Activated CD8-positive, alpha-beta T cell treated with anti-CD3 and anti-CD28 coated beads for 36 hours (primary cell): ENCODE data around the gene GRM8. TPM values are rescaled to one million over a fixed set of nuclear protein-coding genes. Genes with fewer than 3 reads are reported as not detected.
"Not testable (repeated sequence)": the region's sequence is repeated elsewhere in the genome, so short reads cannot be mapped to it uniquely, and the experiment has no call there.

Experiments used
- ATAC-seq: fragments of 200-7000 bp; cut with Tn5 transposase; one replicate; pipeline ENCODE4 v1.10.0; 2021; ENCODE audit warnings: mild to moderate bottlenecking, moderate library complexity
- CTCF ChIA-PET: fragments of 350-600 bp; sonication (Branson Sonifier 250); formaldehyde crosslinking; loops from one replicate; lab custom pipeline; 2021; ENCODE audit warnings: antibody characterized with exemption; lab: Charles Lee
- POLR2A ChIA-PET: fragments of 350-600 bp; sonication (Branson Sonifier 250); formaldehyde crosslinking; loops from one replicate; lab custom pipeline; 2021; ENCODE audit warnings: antibody characterized with exemption; lab: Charles Lee
- DNase-seq: peaks from one replicate; pipeline ENCODE4 v3.0.0-alpha.2; 2020
- H3K27ac Mint-ChIP-seq: one replicate; pipeline ENCODE4 v1.8.0; 2021; ENCODE audit warnings: mild to moderate bottlenecking, mixed read lengths
- H3K27me3 Mint-ChIP-seq: one replicate; pipeline ENCODE4 v1.8.0; 2021; ENCODE audit warnings: mixed read lengths
- H3K36me3 Mint-ChIP-seq: one replicate; pipeline ENCODE4 v1.8.0; 2021; ENCODE audit warnings: low read depth, mixed read lengths
- H3K4me1 Mint-ChIP-seq: one replicate; pipeline ENCODE4 v1.8.0; 2021; ENCODE audit warnings: low read depth, mixed read lengths
- H3K4me3 Mint-ChIP-seq: one replicate; pipeline ENCODE4 v1.8.0; 2021; ENCODE audit warnings: mild to moderate bottlenecking, moderate library complexity, mixed read lengths
- H3K9me3 Mint-ChIP-seq: one replicate; pipeline ENCODE4 v1.8.0; 2021; ENCODE audit warnings: mixed read lengths
- intact Hi-C: fragments of 100-400 bp; cut with micrococcal nuclease; formaldehyde crosslinking; loops from one replicate; pipeline ENCODE4 v1.10.0; 2022
- total RNA-seq, 2 experiments: library from RNA; stranded (reverse); gene quantifications; one replicate each; pipeline ENCODE4 v1.2.3, GENCODE V29; 2021
- TF ChIP-seq, protein P1 (sequence below): fragments of 200-600 bp; IDR thresholded peaks from one replicate; pipeline ENCODE4 v1.8.0; 2022; ENCODE audit warnings: antibody characterized with exemption, mild to moderate bottlenecking

Gene GRM8
- total RNA-seq, 2 experiments from 2014 or later: not detected

DNA sequence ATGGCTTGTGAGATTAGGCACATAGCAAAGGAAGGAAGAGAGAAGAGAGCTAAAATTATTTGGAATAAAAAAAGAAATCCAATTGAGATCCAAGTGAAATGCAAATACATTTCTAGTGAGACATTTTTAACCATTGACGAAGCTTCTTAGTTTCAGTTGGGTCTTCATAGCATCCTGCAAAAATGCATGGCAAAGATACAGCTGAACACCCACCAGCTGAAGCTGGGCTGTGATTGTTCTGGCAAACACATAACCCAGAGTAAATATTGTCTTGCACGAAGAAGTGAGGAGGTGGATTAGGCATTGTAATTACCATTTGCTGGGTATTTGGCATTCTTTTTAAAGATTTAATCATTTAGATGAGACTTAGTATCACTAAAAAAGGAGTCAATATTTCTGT, 409.4 kb downstream of the GRM8 start:
- Mint-ChIP-seq H3K27me3 (peaks cover 7% of the 10 kb centered on the region), H3K27ac (no peak overlapping the region), H3K4me1 (no peaks in the 10 kb centered on the region), H3K4me3 (no peak overlapping the region), H3K36me3 (no peaks in the 10 kb centered on the region), H3K9me3 (no peaks in the 10 kb centered on the region)
- CTCF ChIA-PET: interaction anchor here (0.7 kb wide), 1 partner anchor 11 kb away, joined by 3 read pairs; no protein-coding TSS in a partner anchor
- TF ChIP-seq, protein P1, sequence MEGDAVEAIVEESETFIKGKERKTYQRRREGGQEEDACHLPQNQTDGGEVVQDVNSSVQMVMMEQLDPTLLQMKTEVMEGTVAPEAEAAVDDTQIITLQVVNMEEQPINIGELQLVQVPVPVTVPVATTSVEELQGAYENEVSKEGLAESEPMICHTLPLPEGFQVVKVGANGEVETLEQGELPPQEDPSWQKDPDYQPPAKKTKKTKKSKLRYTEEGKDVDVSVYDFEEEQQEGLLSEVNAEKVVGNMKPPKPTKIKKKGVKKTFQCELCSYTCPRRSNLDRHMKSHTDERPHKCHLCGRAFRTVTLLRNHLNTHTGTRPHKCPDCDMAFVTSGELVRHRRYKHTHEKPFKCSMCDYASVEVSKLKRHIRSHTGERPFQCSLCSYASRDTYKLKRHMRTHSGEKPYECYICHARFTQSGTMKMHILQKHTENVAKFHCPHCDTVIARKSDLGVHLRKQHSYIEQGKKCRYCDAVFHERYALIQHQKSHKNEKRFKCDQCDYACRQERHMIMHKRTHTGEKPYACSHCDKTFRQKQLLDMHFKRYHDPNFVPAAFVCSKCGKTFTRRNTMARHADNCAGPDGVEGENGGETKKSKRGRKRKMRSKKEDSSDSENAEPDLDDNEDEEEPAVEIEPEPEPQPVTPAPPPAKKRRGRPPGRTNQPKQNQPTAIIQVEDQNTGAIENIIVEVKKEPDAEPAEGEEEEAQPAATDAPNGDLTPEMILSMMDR: no peak
- intact Hi-C loops: no loop called here
- DNase-seq (no peak), ATAC-seq (no peak)
- POLR2A ChIA-PET: no interaction called here

DNA sequence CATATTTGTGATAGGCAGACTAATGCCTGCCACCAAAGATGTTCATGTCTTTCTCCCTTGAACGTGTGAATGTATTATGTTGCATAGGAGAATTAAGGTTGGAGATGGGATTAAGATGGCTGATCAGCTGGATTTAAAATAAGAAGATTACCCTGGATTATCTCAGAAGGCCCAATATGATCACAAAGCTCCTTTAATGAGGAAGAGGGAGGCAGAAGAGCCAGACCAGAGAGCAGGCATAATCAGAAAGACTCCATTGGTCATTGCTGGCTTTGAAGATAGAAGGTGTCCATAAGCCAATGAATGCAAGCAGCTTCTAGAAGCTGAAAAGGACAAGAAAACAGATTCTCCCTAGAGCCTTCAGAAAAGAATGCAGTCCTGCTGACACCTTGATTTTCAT, 410.3 kb downstream of the GRM8 start:
- DNase-seq (no peak), ATAC-seq (no peak)
- Mint-ChIP-seq H3K4me1 (no peaks in the 10 kb centered on the region), H3K27ac (no peak overlapping the region), H3K9me3 (no peaks in the 10 kb centered on the region), H3K36me3 (no peaks in the 10 kb centered on the region), H3K27me3 (peaks cover 7% of the 10 kb centered on the region), H3K4me3 (no peak overlapping the region)
- ChIA-PET CTCF (no interaction called here), POLR2A (no interaction called here)
- TF ChIP-seq, protein P1: no peak
- intact Hi-C loops: no loop called here

DNA sequence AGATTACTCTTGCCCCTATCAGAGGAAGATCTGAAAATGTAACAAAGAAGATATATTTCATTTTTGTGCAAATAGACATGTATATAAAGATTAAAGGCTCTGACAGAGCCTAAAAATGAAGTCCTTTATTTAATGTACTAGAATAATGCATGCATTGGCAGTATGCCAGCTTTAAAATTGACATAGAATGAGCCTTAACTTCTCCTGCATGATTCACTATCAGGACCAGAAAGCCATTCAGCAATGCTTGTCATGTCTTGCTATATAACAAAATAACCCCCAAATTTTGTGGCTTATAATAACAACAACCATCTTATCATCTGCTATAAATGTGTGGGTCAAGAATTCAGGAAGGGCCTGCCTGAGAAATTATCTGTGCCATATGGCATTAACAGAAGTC, 411.9 kb downstream of the GRM8 start:
- Mint-ChIP-seq H3K9me3 (no peaks in the 10 kb centered on the region), H3K27ac (no peak overlapping the region), H3K4me3 (no peak overlapping the region), H3K36me3 (no peaks in the 10 kb centered on the region), H3K4me1 (no peaks in the 10 kb centered on the region), H3K27me3 (peaks cover 11% of the 10 kb centered on the region)
- ATAC-seq (no peak), DNase-seq (no peak)
- CTCF ChIA-PET: no interaction called here
- POLR2A ChIA-PET: no interaction called here
- TF ChIP-seq, protein P1: no peak
- intact Hi-C loops: no loop called here

DNA sequence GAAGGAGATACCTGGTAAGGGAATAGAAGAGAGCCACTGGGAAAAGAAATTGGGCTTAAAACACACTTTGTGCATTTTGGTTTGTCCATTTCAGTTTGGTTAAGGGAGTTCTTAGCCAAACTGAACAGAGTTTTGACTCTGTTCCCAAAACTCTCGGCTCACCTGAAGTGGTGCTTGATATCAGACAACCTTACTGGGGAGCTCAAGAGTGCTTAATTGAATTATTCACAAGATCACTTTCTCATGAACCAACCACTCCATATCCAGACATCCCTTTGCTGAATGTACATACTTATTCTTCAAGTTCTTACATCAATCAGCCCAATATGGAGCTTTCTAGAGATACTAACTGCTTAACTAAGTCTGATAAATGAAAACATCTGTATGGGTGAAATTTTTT, 413.1 kb downstream of the GRM8 start:
- Mint-ChIP-seq H3K4me3 (no peak overlapping the region), H3K27ac (no peak overlapping the region), H3K4me1 (no peaks in the 10 kb centered on the region), H3K36me3 (no peaks in the 10 kb centered on the region), H3K27me3 (peaks cover 11% of the 10 kb centered on the region), H3K9me3 (no peaks in the 10 kb centered on the region)
- intact Hi-C loops: no loop called here
- DNase-seq (no peak), ATAC-seq (no peak)
- ChIA-PET CTCF (no interaction called here), POLR2A (no interaction called here)
- TF ChIP-seq, protein P1: no peak

DNA sequence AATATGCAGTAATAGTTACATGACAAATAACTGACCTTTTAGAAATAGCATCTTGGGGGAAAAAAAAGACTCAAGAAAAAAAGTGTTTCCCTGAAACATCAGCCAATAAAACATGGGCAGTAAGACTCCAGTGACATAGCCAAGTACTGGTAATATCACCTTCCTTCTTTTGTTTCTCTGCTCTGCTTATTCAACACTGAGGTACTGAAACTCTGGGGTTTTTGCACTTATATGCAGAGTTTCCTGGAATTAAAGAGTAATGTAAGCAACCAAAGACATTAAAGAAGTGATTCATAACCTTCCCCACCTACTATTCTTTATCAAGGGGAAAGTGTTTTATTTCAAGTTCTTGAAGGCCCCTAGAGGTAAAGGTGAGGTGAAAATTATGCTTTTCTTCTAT, 414.5 kb downstream of the GRM8 start:
- intact Hi-C loops: no loop called here
- Mint-ChIP-seq H3K36me3 (no peaks in the 10 kb centered on the region), H3K4me1 (no peaks in the 10 kb centered on the region), H3K27ac (no peak overlapping the region), H3K9me3 (no peaks in the 10 kb centered on the region), H3K27me3 (peaks cover 7% of the 10 kb centered on the region), H3K4me3 (no peak overlapping the region)
- peak; percentile 93 for ATAC-seq
- TF ChIP-seq, protein P1: no peak
- DNase-seq: no peak
- ChIA-PET CTCF (no interaction called here), POLR2A (no interaction called here)

DNA sequence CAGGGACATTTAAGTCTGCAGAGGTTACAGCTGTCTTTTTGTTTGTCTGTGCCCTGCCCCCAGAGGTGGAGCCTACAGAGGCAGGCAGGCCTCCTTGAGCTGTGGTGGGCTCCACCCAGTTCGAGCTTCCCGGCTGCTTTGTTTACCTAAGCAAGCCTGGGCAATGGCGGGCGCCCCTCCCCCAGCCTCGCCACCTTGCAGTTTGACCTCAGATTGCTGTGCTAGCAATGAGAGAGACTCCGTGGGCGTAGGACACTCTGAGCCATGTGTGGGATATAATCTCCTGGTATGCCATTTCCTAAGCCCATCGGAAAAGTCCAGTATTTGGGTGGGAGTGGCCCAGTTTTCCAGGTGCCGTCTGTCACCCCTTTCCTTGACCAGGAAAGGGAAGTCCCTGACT, 421.5 kb downstream of the GRM8 start:
- H3K27me3 Mint-ChIP-seq, H3K4me3 Mint-ChIP-seq, POLR2A ChIA-PET, intact Hi-C loops, H3K9me3 Mint-ChIP-seq, H3K27ac Mint-ChIP-seq, DNase-seq, CTCF ChIA-PET, H3K4me1 Mint-ChIP-seq, ATAC-seq, H3K36me3 Mint-ChIP-seq: not testable (repeated sequence)
